ENCODE results near the gene ANK3.

The ANK3 gene

GRCh38 chr10:60155943-60156683, 233.6 kb downstream of the ANK3 start:
- Histone ChIP-seq H3K27me3 (ENCODE audit: control insufficient read depth in 1 of 2, insufficient read depth in 2 of 2, low read length in 2 of 2) (no peaks in the 10 kb centered on the region), H3K36me3 (ENCODE audit: insufficient read depth, low read length) (no peaks in the 10 kb centered on the region), H3K9me3 (ENCODE audit: low read length) (no peaks in the 10 kb centered on the region)

DNA sequence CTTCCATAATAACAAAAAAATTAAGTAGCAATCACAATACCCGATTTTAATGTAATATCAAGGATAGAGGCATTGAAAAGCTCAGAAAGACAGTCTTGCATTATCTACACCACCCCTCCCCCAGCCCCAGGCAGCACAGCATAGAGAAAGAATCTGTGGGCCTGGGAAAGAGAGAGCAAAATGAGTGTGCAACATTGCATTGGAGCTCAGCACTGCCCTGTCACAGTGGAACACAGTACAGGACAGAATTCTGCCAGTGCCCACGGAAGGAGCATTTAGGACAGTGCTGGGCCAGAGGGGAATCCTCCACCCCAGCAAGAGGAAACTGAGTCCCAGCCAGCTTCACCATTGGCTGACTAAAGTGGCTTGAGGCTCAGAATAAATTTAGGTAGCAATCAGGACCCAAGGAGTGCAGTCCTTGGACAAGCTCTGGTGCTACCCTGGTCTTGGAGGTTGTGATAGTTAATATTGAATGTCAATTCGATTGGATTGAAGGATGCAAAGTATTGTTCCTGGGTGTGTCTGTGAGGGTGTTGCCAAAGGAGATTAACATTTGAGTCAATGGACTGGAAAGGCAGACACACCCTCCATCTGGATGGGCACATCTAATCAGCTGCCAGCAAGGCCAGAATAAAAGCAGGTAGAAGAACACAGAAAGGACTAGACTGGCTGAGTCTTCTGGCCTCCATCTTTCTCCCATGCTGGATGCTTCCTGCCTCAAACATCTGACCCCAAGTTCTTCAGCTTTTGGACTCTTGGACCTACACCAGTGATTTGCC, 234.4 kb downstream of the ANK3 start:
- H3K36me3 ChIP-seq (ENCODE audit: insufficient read depth, low read length), result no peaks in the 10 kb centered on the region
- no peak overlapping the region for H3K4me3 ChIP-seq (ENCODE audit: low read depth in 1 of 2, low read length in 2 of 2)
- no peaks in the 10 kb centered on the region for H3K4me1 ChIP-seq (ENCODE audit: insufficient read depth, low read length)
- H3K27me3 ChIP-seq (ENCODE audit: control insufficient read depth in 1 of 2, insufficient read depth in 2 of 2, low read length in 2 of 2), result no peaks in the 10 kb centered on the region
- H3K9ac ChIP-seq (ENCODE audit: low read length), result no peak overlapping the region
- no peaks in the 10 kb centered on the region for H3K9me3 ChIP-seq (ENCODE audit: low read length)
- no peak overlapping the region for H3K27ac ChIP-seq (ENCODE audit: low read depth, low read length)

More at GRCh38 chr10:60155943-60156683, 233.6 kb downstream of the ANK3 start:
- H3K9ac ChIP-seq (ENCODE audit: low read length), result no peak overlapping the region
- H3K4me1 ChIP-seq (ENCODE audit: insufficient read depth, low read length), result no peaks in the 10 kb centered on the region
- H3K27ac ChIP-seq (ENCODE audit: low read depth, low read length), result no peak overlapping the region
- H3K4me3 ChIP-seq (ENCODE audit: low read depth in 1 of 2, low read length in 2 of 2), result no peak overlapping the region

DNA sequence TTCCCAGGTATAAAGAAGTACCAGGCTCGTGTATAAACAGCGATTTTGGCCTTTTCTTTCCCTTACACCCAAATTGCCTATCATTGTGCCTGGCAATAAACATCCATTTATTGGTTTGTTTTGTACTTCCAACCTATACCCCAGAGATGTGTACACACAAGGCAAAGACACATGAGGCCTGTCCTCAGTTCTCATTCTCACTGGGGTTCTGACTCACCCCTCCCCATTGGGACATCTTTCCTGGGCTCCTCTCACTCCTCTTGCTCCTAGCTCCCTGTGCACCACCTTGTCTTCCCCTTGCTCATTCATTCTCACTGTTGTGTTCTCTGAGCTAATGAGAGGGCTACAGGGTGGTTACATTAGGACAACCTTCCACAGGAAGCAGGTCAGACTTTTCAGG, 240.7 kb downstream of the ANK3 start:
- Histone ChIP-seq H3K4me1 (ENCODE audit: insufficient read depth, low read length) (peaks cover 28% of the 10 kb centered on the region), H3K4me3 (ENCODE audit: low read depth in 1 of 2, low read length in 2 of 2) (no peak overlapping the region), H3K27me3 (ENCODE audit: control insufficient read depth in 1 of 2, insufficient read depth in 2 of 2, low read length in 2 of 2) (no peaks in the 10 kb centered on the region), H3K36me3 (ENCODE audit: insufficient read depth, low read length) (no peaks in the 10 kb centered on the region), H3K9ac (ENCODE audit: low read length) (no peak overlapping the region), H3K27ac (ENCODE audit: low read depth, low read length) (no peak overlapping the region), H3K9me3 (ENCODE audit: low read length) (no peaks in the 10 kb centered on the region)

- Histone ChIP-seq H3K27me3 (ENCODE audit: control insufficient read depth in 1 of 2, insufficient read depth in 2 of 2, low read length in 2 of 2) (no peaks in the 10 kb centered on the region), H3K9me3 (ENCODE audit: low read length) (no peaks in the 10 kb centered on the region), H3K36me3 (ENCODE audit: insufficient read depth, low read length) (no peaks in the 10 kb centered on the region), H3K9ac (ENCODE audit: low read length) (no peak overlapping the region), H3K4me1 (ENCODE audit: insufficient read depth, low read length) (peaks cover 28% of the 10 kb centered on the region), H3K27ac (ENCODE audit: low read depth, low read length) (no peak overlapping the region), H3K4me3 (ENCODE audit: low read depth in 1 of 2, low read length in 2 of 2) (no peak overlapping the region)
These were observed 241.3 kb downstream of the ANK3 start for GRCh38 chr10:60148266-60148840.

DNA sequence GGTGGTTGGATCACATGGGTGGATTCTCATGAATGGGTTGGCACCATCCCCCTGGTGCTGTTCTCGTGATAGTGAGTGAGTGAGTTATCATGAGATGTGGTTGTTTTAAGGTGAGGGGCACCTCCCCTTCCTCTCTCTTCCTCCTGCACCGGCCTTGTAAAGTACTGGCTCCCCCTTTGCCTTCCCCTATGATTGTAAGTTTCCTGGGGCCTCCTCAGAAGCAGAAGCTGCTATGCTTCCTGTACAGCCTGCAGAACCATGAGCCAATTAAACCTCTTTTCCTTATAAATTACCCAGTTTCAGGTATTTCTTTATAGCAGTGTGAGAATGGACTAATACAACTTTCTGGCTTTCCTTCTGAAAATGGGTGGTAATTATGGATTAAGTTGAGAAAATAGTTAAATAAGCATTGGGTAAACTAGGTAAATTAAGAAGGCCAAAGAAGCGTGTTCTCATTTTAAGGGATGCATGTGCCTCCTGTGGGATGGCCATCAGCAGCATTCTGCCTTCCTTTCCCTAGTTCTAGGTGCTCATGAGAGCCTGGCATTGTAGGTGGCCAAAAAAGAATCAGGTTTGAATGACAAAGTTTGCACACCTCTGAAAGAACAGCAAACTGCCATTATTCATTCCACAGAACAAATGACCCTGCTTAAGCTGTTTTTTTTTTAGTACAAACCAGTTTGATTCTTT, 242.0 kb downstream of the ANK3 start:
- H3K36me3 ChIP-seq (ENCODE audit: insufficient read depth, low read length), result no peaks in the 10 kb centered on the region
- no peaks in the 10 kb centered on the region for H3K27me3 ChIP-seq (ENCODE audit: control insufficient read depth in 1 of 2, insufficient read depth in 2 of 2, low read length in 2 of 2)
- no peak overlapping the region for H3K9ac ChIP-seq (ENCODE audit: low read length)
- peaks cover 28% of the 10 kb centered on the region for H3K4me1 ChIP-seq (ENCODE audit: insufficient read depth, low read length)
- no peak overlapping the region for H3K27ac ChIP-seq (ENCODE audit: low read depth, low read length)
- no peak overlapping the region for H3K4me3 ChIP-seq (ENCODE audit: low read depth in 1 of 2, low read length in 2 of 2)
- no peaks in the 10 kb centered on the region for H3K9me3 ChIP-seq (ENCODE audit: low read length)

DNA sequence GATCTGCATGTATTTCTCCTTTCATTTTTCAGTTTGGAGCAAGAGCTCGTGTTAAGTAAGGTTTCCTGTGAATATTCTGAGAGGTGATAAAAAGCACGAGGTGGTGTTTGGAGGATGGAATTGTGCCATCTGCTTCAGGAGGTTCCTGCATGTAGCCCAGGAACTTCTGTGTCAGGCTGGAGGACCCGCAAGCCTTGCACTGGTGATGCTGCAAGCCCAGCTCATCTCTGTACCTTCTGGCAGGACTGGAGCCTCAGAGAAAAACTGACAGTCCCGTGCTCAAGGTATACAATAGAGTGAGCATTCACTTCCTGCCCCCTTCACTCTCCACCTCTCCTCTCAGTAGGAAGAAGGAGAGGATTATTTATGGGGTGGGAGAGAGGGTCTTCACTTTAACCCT, 242.7 kb downstream of the ANK3 start:
- H3K27ac ChIP-seq (ENCODE audit: low read depth, low read length), result no peak overlapping the region
- H3K4me1 ChIP-seq (ENCODE audit: insufficient read depth, low read length), result peaks cover 28% of the 10 kb centered on the region
- no peak overlapping the region for H3K4me3 ChIP-seq (ENCODE audit: low read depth in 1 of 2, low read length in 2 of 2)
- no peaks in the 10 kb centered on the region for H3K9me3 ChIP-seq (ENCODE audit: low read length)
- H3K36me3 ChIP-seq (ENCODE audit: insufficient read depth, low read length), result no peaks in the 10 kb centered on the region
- no peak overlapping the region for H3K9ac ChIP-seq (ENCODE audit: low read length)
- H3K27me3 ChIP-seq (ENCODE audit: control insufficient read depth in 1 of 2, insufficient read depth in 2 of 2, low read length in 2 of 2), result no peaks in the 10 kb centered on the region

DNA sequence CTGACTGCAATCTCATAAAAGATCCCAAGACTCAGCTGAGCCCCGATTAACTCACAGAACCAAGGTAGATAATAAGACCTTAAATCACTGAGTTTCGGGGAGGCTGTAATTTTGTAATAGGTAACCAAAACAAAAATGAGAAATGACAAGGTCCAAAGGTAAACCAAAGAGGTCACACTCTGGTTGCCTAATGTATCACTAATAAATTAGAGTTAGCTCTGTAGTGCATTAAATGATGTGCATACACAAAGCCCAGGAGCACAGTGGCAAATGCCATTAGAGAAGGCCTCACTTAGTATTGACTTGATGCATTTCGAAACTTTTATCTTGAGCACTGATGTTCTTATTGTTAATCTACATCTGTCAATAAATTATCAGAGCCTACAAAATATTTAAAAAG, 245.6 kb downstream of the ANK3 start:
- Histone ChIP-seq H3K9me3 (ENCODE audit: low read length) (no peaks in the 10 kb centered on the region), H3K4me1 (ENCODE audit: insufficient read depth, low read length) (peaks cover 52% of the 10 kb centered on the region), H3K9ac (ENCODE audit: low read length) (no peak overlapping the region), H3K27me3 (ENCODE audit: control insufficient read depth in 1 of 2, insufficient read depth in 2 of 2, low read length in 2 of 2) (no peaks in the 10 kb centered on the region), H3K4me3 (ENCODE audit: low read depth in 1 of 2, low read length in 2 of 2) (no peak overlapping the region), H3K27ac (ENCODE audit: low read depth, low read length) (no peak overlapping the region), H3K36me3 (ENCODE audit: insufficient read depth, low read length) (no peaks in the 10 kb centered on the region)

DNA sequence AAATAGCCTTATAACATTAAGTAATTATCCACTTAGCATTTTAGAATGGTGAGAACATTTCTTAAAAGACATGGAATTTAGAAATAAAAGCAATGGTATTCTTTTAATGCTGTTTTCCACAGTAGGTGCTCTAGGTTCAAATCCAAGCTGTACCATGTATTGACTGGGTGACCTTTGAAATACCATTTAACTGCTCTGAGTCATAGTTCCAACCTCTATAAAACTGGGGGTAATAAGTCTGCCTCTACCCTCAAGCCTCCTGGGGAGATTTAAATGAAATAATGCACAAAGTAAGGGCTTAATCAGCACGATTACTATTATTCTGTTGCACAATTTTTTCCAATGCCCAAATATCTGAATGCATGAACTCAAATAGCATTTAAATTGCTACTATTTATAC, 246.9 kb downstream of the ANK3 start:
- Histone ChIP-seq H3K27me3 (ENCODE audit: control insufficient read depth in 1 of 2, insufficient read depth in 2 of 2, low read length in 2 of 2) (no peaks in the 10 kb centered on the region), H3K36me3 (ENCODE audit: insufficient read depth, low read length) (no peaks in the 10 kb centered on the region), H3K4me3 (ENCODE audit: low read depth in 1 of 2, low read length in 2 of 2) (no peak overlapping the region), H3K4me1 (ENCODE audit: insufficient read depth, low read length) (peaks cover 38% of the 10 kb centered on the region), H3K9me3 (ENCODE audit: low read length) (no peaks in the 10 kb centered on the region), H3K27ac (ENCODE audit: low read depth, low read length) (no peak overlapping the region), H3K9ac (ENCODE audit: low read length) (no peak overlapping the region)

GRCh38 chr10:60141896-60142559, 247.6 kb downstream of the ANK3 start:
- H3K27me3 ChIP-seq (ENCODE audit: control insufficient read depth in 1 of 2, insufficient read depth in 2 of 2, low read length in 2 of 2), result no peaks in the 10 kb centered on the region
- peaks cover 31% of the 10 kb centered on the region for H3K4me1 ChIP-seq (ENCODE audit: insufficient read depth, low read length)
- no peaks in the 10 kb centered on the region for H3K9me3 ChIP-seq (ENCODE audit: low read length)
- no peaks in the 10 kb centered on the region for H3K36me3 ChIP-seq (ENCODE audit: insufficient read depth, low read length)
- no peak overlapping the region for H3K4me3 ChIP-seq (ENCODE audit: low read depth in 1 of 2, low read length in 2 of 2)
- no peak overlapping the region for H3K9ac ChIP-seq (ENCODE audit: low read length)
- no peak overlapping the region for H3K27ac ChIP-seq (ENCODE audit: low read depth, low read length)

DNA sequence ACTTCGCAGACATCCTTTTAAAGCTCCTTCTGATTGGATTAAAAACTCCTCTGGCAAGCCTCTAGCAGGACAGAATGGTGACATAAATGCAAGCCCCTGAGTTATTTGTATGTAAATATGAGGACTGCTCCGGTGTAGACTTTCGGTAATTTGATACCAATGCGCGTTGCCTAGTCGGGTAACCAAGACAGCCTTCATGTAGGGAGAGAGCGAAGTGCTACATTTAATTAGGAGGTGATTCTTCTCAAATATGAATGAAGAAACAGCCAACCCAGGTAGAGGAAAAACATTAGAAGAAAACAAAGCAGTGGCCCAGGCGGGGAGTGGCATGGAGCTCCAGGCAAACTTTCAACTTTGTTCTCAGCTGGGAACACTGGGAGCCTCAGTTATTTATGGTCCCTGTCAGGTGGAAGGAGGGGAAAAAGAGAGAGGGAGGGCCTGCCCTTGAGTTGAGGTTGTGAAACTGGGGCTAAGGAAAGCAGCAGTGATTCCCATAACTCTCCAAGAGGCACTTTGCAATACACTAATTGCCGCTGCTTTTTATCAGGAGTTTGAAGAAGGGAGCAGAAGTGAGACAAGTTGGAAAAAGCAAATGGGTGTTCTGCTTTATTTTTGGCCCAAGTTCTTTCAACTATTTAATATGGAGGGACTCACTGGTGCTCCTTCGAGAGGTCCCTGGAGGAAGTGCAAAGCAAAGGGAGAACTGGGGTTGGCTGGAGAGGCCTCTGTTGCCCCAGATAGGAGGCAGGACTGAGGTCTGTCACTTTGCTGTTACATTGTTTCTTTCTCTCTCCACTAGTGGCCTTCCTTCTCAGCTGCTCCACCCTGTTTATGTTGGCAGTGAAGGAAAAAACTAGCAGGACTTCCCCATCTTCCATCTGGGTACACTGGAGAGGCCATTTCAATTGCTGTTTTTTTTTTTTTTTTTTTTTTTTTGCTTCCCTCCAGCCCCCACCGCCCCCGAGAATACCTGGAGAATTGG, 248.7 kb downstream of the ANK3 start:
- H3K4me3 ChIP-seq (ENCODE audit: low read depth in 1 of 2, low read length in 2 of 2), result peak overlapping the region in 1 of 2 donors; percentile 37
- H3K9ac ChIP-seq (ENCODE audit: low read length), result no peak overlapping the region
- no peaks in the 10 kb centered on the region for H3K36me3 ChIP-seq (ENCODE audit: insufficient read depth, low read length)
- peaks cover 24% of the 10 kb centered on the region for H3K4me1 ChIP-seq (ENCODE audit: insufficient read depth, low read length)
- no peaks in the 10 kb centered on the region for H3K9me3 ChIP-seq (ENCODE audit: low read length)
- peak overlapping the region; percentile 35 for H3K27ac ChIP-seq (ENCODE audit: low read depth, low read length)
- no peaks in the 10 kb centered on the region for H3K27me3 ChIP-seq (ENCODE audit: control insufficient read depth in 1 of 2, insufficient read depth in 2 of 2, low read length in 2 of 2)

All from muscle layer of colon (tissue), 2 donors.